Activated naive CD4-positive, alpha-beta T cell treated with anti-CD3 and anti-CD28 coated beads for 36 hours (primary cell): ENCODE results near the gene RASA2. TPM values are rescaled to one million over a fixed set of nuclear protein-coding genes. Genes with fewer than 3 reads are reported as not detected.

Experiments
- CTCF ChIA-PET: fragments of 350-600 bp; sonication (Branson Sonifier 250); formaldehyde crosslinking; loops from one replicate; lab custom pipeline; 2021; ENCODE audit warnings: antibody characterized with exemption; lab: Charles Lee
- DNase-seq: peaks from one replicate; pipeline ENCODE4 v3.0.0-alpha.2; 2020
- H3K27ac Mint-ChIP-seq: one replicate; pipeline ENCODE4 v1.8.0; 2021; ENCODE audit warnings: mild to moderate bottlenecking, mixed read lengths
- H3K27me3 Mint-ChIP-seq: one replicate; pipeline ENCODE4 v1.8.0; 2021; ENCODE audit warnings: low read depth, mixed read lengths
- H3K36me3 Mint-ChIP-seq: one replicate; pipeline ENCODE4 v1.8.0; 2021; ENCODE audit warnings: low read depth, mixed read lengths
- H3K4me1 Mint-ChIP-seq: one replicate; pipeline ENCODE4 v1.8.0; 2021; ENCODE audit warnings: low read depth, mixed read lengths
- H3K4me3 Mint-ChIP-seq: one replicate; pipeline ENCODE4 v1.8.0; 2021; ENCODE audit warnings: mild to moderate bottlenecking, moderate library complexity, mixed read lengths
- H3K9me3 Mint-ChIP-seq: one replicate; pipeline ENCODE4 v1.8.0; 2021; ENCODE audit warnings: mixed read lengths
- intact Hi-C: fragments of 100-400 bp; cut with micrococcal nuclease; formaldehyde crosslinking; loops from one replicate; pipeline ENCODE4 v1.15.1; 2023
- total RNA-seq, 2 experiments: library from RNA; stranded (reverse); gene quantifications; one replicate each; pipeline ENCODE4 v1.2.3, GENCODE V29; 2021

RASA2 gene
- total RNA-seq, 2 experiments from 2014 or later: 24.0 to 27.5 TPM

- Mint-ChIP-seq H3K27ac (no peak overlapping the region), H3K4me3 (no peak overlapping the region), H3K36me3 (peaks cover 21% of the 10 kb centered on the region), H3K27me3 (no peaks in the 10 kb centered on the region), H3K4me1 (peaks cover 33% of the 10 kb centered on the region), H3K9me3 (no peaks in the 10 kb centered on the region)
- CTCF ChIA-PET: interaction anchor here (0.7 to 9.4 kb wide), 34 partner anchors 9 to 332 kb away, joined by 3 to 133 read pairs (median 5); partner anchors contain the start of gene RASA2
- intact Hi-C loops: loop anchor here (1.0 to 5.0 kb wide), 4 partner anchors 86 to 199 kb away; no protein-coding TSS in a partner anchor
- peak; percentile 61 for DNase-seq
Measured at GRCh38 chr3:141561426-141562034, 74.7 kb downstream of the RASA2 start.

- H3K27ac Mint-ChIP-seq: no peak overlapping the region
- peaks cover 32% of the 10 kb centered on the region for H3K4me1 Mint-ChIP-seq
- peaks cover 20% of the 10 kb centered on the region for H3K36me3 Mint-ChIP-seq
- DNase-seq: no peak
- no peaks in the 10 kb centered on the region for H3K27me3 Mint-ChIP-seq
- H3K4me3 Mint-ChIP-seq: no peak overlapping the region
- CTCF ChIA-PET: interaction anchor here (2.0 to 9.4 kb wide), 4 partner anchors 85 to 109 kb away, joined by 6 to 133 read pairs (median 59); no protein-coding TSS in a partner anchor
- intact Hi-C loops: loop anchor here (5.0 kb wide), 2 partner anchors 83 to 202 kb away; no protein-coding TSS in a partner anchor
- H3K9me3 Mint-ChIP-seq: no peaks in the 10 kb centered on the region
Measured at GRCh38 chr3:141564241-141564640, 77.4 kb downstream of the RASA2 start.

- CTCF ChIA-PET: interaction anchor here (0.6 to 3.5 kb wide), 5 partner anchors 9 to 118 kb away, joined by 4 to 13 read pairs (median 5); no protein-coding TSS in a partner anchor
- Mint-ChIP-seq H3K9me3 (no peaks in the 10 kb centered on the region), H3K36me3 (peaks cover 18% of the 10 kb centered on the region), H3K27ac (no peak overlapping the region), H3K4me1 (peaks cover 12% of the 10 kb centered on the region), H3K4me3 (no peak overlapping the region), H3K27me3 (no peaks in the 10 kb centered on the region)
- DNase-seq: no peak
- intact Hi-C loops: loop anchor here (10.0 kb wide), 1 partner anchor 425 kb away; no protein-coding TSS in a partner anchor
Measured at GRCh38 chr3:141570068-141570467, 83.2 kb downstream of the RASA2 start.

GRCh38 chr3:141575879-141576743 lies 89.3 kb downstream of the RASA2 start:
- Mint-ChIP-seq H3K9me3 (no peaks in the 10 kb centered on the region), H3K4me3 (no peak overlapping the region), H3K27me3 (no peaks in the 10 kb centered on the region), H3K4me1 (peaks cover 14% of the 10 kb centered on the region), H3K36me3 (peaks cover 11% of the 10 kb centered on the region), H3K27ac (peak overlapping the region; percentile 63)
- no peak for DNase-seq
- CTCF ChIA-PET: interaction anchor here (0.6 to 2.0 kb wide), 9 partner anchors 11 to 476 kb away, joined by 3 to 10 read pairs (median 3); no protein-coding TSS in a partner anchor
- intact Hi-C loops: loop anchor here (1.0 to 10.0 kb wide), 5 partner anchors 69 to 419 kb away; partner anchors contain the start of gene RNF7

- peaks cover 10% of the 10 kb centered on the region for H3K36me3 Mint-ChIP-seq
- intact Hi-C loops: loop anchor here (1.0 to 10.0 kb wide), 5 partner anchors 69 to 418 kb away; partner anchors contain the start of gene RNF7
- CTCF ChIA-PET: interaction anchor here (0.6 to 2.0 kb wide), 9 partner anchors 11 to 336 kb away, joined by 3 to 10 read pairs (median 3); no protein-coding TSS in a partner anchor
Measured at GRCh38 chr3:141576744-141577052, 89.9 kb downstream of the RASA2 start.

GRCh38 chr3:141578202-141578973 lies 91.6 kb downstream of the RASA2 start:
- Mint-ChIP-seq H3K9me3 (no peaks in the 10 kb centered on the region), H3K27me3 (no peaks in the 10 kb centered on the region), H3K27ac (no peak overlapping the region), H3K36me3 (peaks cover 5% of the 10 kb centered on the region), H3K4me3 (no peak overlapping the region), H3K4me1 (peaks cover 10% of the 10 kb centered on the region)
- CTCF ChIA-PET: interaction anchor here (1.9 kb wide), 1 partner anchor 8 kb away, joined by 6 read pairs; no protein-coding TSS in a partner anchor
- intact Hi-C loops: loop anchor here (5.0 to 10.0 kb wide), 2 partner anchors 216 to 416 kb away; no protein-coding TSS in a partner anchor
- DNase-seq: no peak

More at GRCh38 chr3:141576744-141577052, 89.9 kb downstream of the RASA2 start:
- Mint-ChIP-seq H3K4me3 (no peak overlapping the region), H3K4me1 (peaks cover 13% of the 10 kb centered on the region), H3K27me3 (no peaks in the 10 kb centered on the region), H3K27ac (no peak overlapping the region), H3K9me3 (no peaks in the 10 kb centered on the region)
- DNase-seq: no peak

GRCh38 chr3:141594357-141594756 lies 107.5 kb downstream of the RASA2 start:
- Mint-ChIP-seq H3K36me3 (peaks cover 53% of the 10 kb centered on the region), H3K9me3 (peaks cover 2% of the 10 kb centered on the region), H3K4me1 (no peaks in the 10 kb centered on the region), H3K4me3 (no peak overlapping the region), H3K27ac (no peak overlapping the region), H3K27me3 (no peaks in the 10 kb centered on the region)
- intact Hi-C loops: no loop called here
- CTCF ChIA-PET: no interaction called here
- DNase-seq: no peak

GRCh38 chr3:141597931-141598330 lies 111.1 kb downstream of the RASA2 start:
- H3K9me3 Mint-ChIP-seq: peaks cover 18% of the 10 kb centered on the region
- DNase-seq: no peak
- H3K4me1 Mint-ChIP-seq: no peaks in the 10 kb centered on the region
- CTCF ChIA-PET: no interaction called here
- H3K27me3 Mint-ChIP-seq: no peaks in the 10 kb centered on the region
- peaks cover 57% of the 10 kb centered on the region for H3K36me3 Mint-ChIP-seq
- H3K27ac Mint-ChIP-seq: no peak overlapping the region
- H3K4me3 Mint-ChIP-seq: no peak overlapping the region
- intact Hi-C loops: no loop called here

- intact Hi-C loops: no loop called here
- H3K4me3 Mint-ChIP-seq: no peak overlapping the region
- H3K9me3 Mint-ChIP-seq: peaks cover 18% of the 10 kb centered on the region
- DNase-seq: no peak
- H3K4me1 Mint-ChIP-seq: peaks cover 5% of the 10 kb centered on the region
- CTCF ChIA-PET: no interaction called here
- peaks cover 39% of the 10 kb centered on the region for H3K36me3 Mint-ChIP-seq
- no peaks in the 10 kb centered on the region for H3K27me3 Mint-ChIP-seq
- H3K27ac Mint-ChIP-seq: no peak overlapping the region
Measured at GRCh38 chr3:141600331-141600730, 113.5 kb downstream of the RASA2 start.

GRCh38 chr3:141602706-141603105 lies 115.9 kb downstream of the RASA2 start:
- CTCF ChIA-PET: interaction anchor here (0.6 kb wide), 1 partner anchor 896 kb away, joined by 3 read pairs; no protein-coding TSS in a partner anchor
- H3K4me3 Mint-ChIP-seq: no peak overlapping the region
- DNase-seq: no peak
- H3K4me1 Mint-ChIP-seq: peaks cover 5% of the 10 kb centered on the region
- H3K36me3 Mint-ChIP-seq: peaks cover 30% of the 10 kb centered on the region
- intact Hi-C loops: no loop called here
- no peak overlapping the region for H3K27ac Mint-ChIP-seq
- H3K9me3 Mint-ChIP-seq: peaks cover 18% of the 10 kb centered on the region
- no peaks in the 10 kb centered on the region for H3K27me3 Mint-ChIP-seq

GRCh38 chr3:141603473-141604035 lies 116.7 kb downstream of the RASA2 start:
- Mint-ChIP-seq H3K36me3 (peaks cover 33% of the 10 kb centered on the region), H3K4me3 (no peak overlapping the region)

More at GRCh38 chr3:141603473-141604035, 116.7 kb downstream of the RASA2 start:
- no peaks in the 10 kb centered on the region for H3K27me3 Mint-ChIP-seq
- CTCF ChIA-PET: no interaction called here
- peaks cover 5% of the 10 kb centered on the region for H3K4me1 Mint-ChIP-seq
- no peak overlapping the region for H3K27ac Mint-ChIP-seq
- no peak for DNase-seq
- peaks cover 18% of the 10 kb centered on the region for H3K9me3 Mint-ChIP-seq
- intact Hi-C loops: no loop called here
